Measurements from ENCODE around the gene PPP1R13L. TPM values are rescaled to one million over a fixed set of nuclear protein-coding genes. Genes with fewer than 3 reads are reported as not detected.

PPP1R13L gene
- total RNA-seq, 1 donor from 2014 or later = 0.93 TPM

DNA sequence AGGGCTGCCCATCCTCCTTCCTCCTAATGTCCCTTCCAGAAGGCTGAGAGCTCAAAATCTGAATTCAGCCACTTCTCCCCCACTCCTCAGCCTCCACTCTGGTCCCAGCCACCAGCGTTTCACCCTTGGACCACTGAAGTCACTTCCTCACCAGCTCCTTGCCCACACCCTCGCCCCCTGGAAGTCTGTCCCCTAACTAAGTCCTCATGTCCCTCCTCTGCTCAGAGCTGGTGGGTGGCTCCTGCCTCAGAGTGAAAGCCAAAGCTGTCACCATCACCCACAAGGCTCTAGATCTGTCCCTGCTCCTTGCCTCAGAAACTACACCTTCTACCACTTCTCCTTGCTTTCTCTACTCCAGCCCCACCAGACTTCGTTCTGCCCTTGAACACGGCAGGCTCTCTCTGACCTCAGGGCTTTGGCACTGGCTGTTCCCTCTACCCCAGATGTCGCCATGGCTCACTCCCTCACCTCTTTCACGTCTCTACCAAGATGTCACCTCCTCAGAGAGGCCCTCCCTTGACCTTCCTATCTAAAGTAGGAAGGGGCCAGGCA is 17.2 kb upstream of the PPP1R13L start:
- Mint-ChIP-seq H3K4me1 (ENCODE audit: low read depth, unreplicated experiment) (peaks cover 6% of the 10 kb centered on the region), H3K27ac (ENCODE audit: unreplicated experiment) (peak overlapping the region; percentile 38), H3K36me3 (ENCODE audit: unreplicated experiment) (no peaks in the 10 kb centered on the region), H3K9me3 (ENCODE audit: unreplicated experiment) (peaks cover 6% of the 10 kb centered on the region), H3K27me3 (ENCODE audit: unreplicated experiment) (peaks cover 13% of the 10 kb centered on the region), H3K4me3 (ENCODE audit: unreplicated experiment) (peak overlapping the region; percentile 18)
- TF ChIP-seq, protein P1, sequence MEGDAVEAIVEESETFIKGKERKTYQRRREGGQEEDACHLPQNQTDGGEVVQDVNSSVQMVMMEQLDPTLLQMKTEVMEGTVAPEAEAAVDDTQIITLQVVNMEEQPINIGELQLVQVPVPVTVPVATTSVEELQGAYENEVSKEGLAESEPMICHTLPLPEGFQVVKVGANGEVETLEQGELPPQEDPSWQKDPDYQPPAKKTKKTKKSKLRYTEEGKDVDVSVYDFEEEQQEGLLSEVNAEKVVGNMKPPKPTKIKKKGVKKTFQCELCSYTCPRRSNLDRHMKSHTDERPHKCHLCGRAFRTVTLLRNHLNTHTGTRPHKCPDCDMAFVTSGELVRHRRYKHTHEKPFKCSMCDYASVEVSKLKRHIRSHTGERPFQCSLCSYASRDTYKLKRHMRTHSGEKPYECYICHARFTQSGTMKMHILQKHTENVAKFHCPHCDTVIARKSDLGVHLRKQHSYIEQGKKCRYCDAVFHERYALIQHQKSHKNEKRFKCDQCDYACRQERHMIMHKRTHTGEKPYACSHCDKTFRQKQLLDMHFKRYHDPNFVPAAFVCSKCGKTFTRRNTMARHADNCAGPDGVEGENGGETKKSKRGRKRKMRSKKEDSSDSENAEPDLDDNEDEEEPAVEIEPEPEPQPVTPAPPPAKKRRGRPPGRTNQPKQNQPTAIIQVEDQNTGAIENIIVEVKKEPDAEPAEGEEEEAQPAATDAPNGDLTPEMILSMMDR (IDR thresholded peaks at IDR 0.05; ENCODE audit: partially characterized antibody, unreplicated experiment) = no peak
- DNase-seq = no peak

- peaks cover 13% of the 10 kb centered on the region for H3K27me3 Mint-ChIP-seq (ENCODE audit: unreplicated experiment)
- DNase-seq = no peak
- no peaks in the 10 kb centered on the region for H3K36me3 Mint-ChIP-seq (ENCODE audit: unreplicated experiment)
- H3K9me3 Mint-ChIP-seq (ENCODE audit: unreplicated experiment) = peaks cover 6% of the 10 kb centered on the region
- no peak overlapping the region for H3K4me3 Mint-ChIP-seq (ENCODE audit: unreplicated experiment)
- no peak overlapping the region for H3K27ac Mint-ChIP-seq (ENCODE audit: unreplicated experiment)
- TF ChIP-seq, protein P1 (IDR thresholded peaks at IDR 0.05; ENCODE audit: partially characterized antibody, unreplicated experiment) = no peak
- H3K4me1 Mint-ChIP-seq (ENCODE audit: low read depth, unreplicated experiment) = peaks cover 6% of the 10 kb centered on the region
These were observed 16.0 kb upstream of the PPP1R13L start for GRCh38 chr19:45420871-45421270.

DNA sequence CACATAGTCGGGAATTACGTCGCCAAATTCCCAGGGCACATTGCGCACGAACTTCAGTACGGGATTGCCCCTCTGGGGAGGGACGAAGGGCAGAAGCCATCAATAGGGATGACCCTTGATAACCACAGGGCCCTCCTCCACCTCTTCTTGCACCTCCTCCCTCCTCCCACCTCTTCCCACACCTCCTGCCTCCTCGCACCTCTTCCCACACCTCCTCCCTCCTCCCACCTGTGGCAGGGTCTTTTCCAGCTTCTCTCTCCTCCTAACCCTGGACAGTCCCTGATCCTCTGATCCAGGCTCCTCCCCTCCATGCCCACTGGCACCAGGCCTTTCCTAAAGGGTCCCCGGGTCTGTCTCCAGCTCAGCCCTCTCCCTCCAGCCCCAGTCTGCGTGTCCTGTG is 15.5 kb upstream of the PPP1R13L start:
- DNase-seq = no peak
- no peak overlapping the region for H3K4me3 Mint-ChIP-seq (ENCODE audit: unreplicated experiment)
- H3K4me1 Mint-ChIP-seq (ENCODE audit: low read depth, unreplicated experiment) = peaks cover 6% of the 10 kb centered on the region
- H3K36me3 Mint-ChIP-seq (ENCODE audit: unreplicated experiment) = no peaks in the 10 kb centered on the region
- TF ChIP-seq, protein P1 (IDR thresholded peaks at IDR 0.05; ENCODE audit: partially characterized antibody, unreplicated experiment) = no peak
- H3K27me3 Mint-ChIP-seq (ENCODE audit: unreplicated experiment) = peaks cover 13% of the 10 kb centered on the region
- H3K9me3 Mint-ChIP-seq (ENCODE audit: unreplicated experiment) = peaks cover 6% of the 10 kb centered on the region
- H3K27ac Mint-ChIP-seq (ENCODE audit: unreplicated experiment) = no peak overlapping the region

GRCh38 chr19:45419895-45420294 is 15.0 kb upstream of the PPP1R13L start:
- Mint-ChIP-seq H3K27ac (ENCODE audit: unreplicated experiment) (no peak overlapping the region), H3K4me3 (ENCODE audit: unreplicated experiment) (no peak overlapping the region)

GRCh38 chr19:45419396-45419795 is 14.5 kb upstream of the PPP1R13L start:
- Mint-ChIP-seq H3K4me3 (ENCODE audit: unreplicated experiment) (no peak overlapping the region), H3K27me3 (ENCODE audit: unreplicated experiment) (peaks cover 13% of the 10 kb centered on the region), H3K9me3 (ENCODE audit: unreplicated experiment) (peaks cover 6% of the 10 kb centered on the region), H3K36me3 (ENCODE audit: unreplicated experiment) (no peaks in the 10 kb centered on the region), H3K27ac (ENCODE audit: unreplicated experiment) (no peak overlapping the region), H3K4me1 (ENCODE audit: low read depth, unreplicated experiment) (peaks cover 6% of the 10 kb centered on the region)
- TF ChIP-seq, protein P1 (IDR thresholded peaks at IDR 0.05; ENCODE audit: partially characterized antibody, unreplicated experiment) = no peak
- no peak for DNase-seq

More at GRCh38 chr19:45419895-45420294, 15.0 kb upstream of the PPP1R13L start:
- H3K4me1 Mint-ChIP-seq (ENCODE audit: low read depth, unreplicated experiment) = peaks cover 6% of the 10 kb centered on the region
- H3K27me3 Mint-ChIP-seq (ENCODE audit: unreplicated experiment) = peaks cover 13% of the 10 kb centered on the region
- TF ChIP-seq, protein P1 (IDR thresholded peaks at IDR 0.05; ENCODE audit: partially characterized antibody, unreplicated experiment) = no peak
- H3K9me3 Mint-ChIP-seq (ENCODE audit: unreplicated experiment) = peaks cover 6% of the 10 kb centered on the region
- no peak for DNase-seq
- no peaks in the 10 kb centered on the region for H3K36me3 Mint-ChIP-seq (ENCODE audit: unreplicated experiment)

All from glutamatergic neuron (in vitro differentiated cells).